ENCODE measurements around the gene XPR1. TPM values are rescaled to one million over a fixed set of nuclear protein-coding genes. Genes with fewer than 3 reads are reported as not detected.
"Not testable (repeated sequence)": the region's sequence is repeated elsewhere in the genome, so short reads cannot be mapped to it uniquely, and the experiment has no call there.

Gene XPR1
- total RNA-seq, 1 donor from 2014 or later: 15.8 TPM

GRCh38 chr1:180642781-180643180, 11.0 kb downstream of the XPR1 start:
- no peak for DNase-seq (ENCODE audit: low spot score)

- DNase-seq (ENCODE audit: low spot score): no peak
These were observed 11.9 kb downstream of the XPR1 start for GRCh38 chr1:180643693-180644092.

- DNase-seq (ENCODE audit: low spot score): no peak
These were observed 12.8 kb downstream of the XPR1 start for GRCh38 chr1:180644526-180645192.

GRCh38 chr1:180645261-180645660, 13.4 kb downstream of the XPR1 start:
- not testable (repeated sequence) for DNase-seq (ENCODE audit: low spot score)

GRCh38 chr1:180646093-180646492, 14.3 kb downstream of the XPR1 start:
- no peak for DNase-seq (ENCODE audit: low spot score)

- DNase-seq (ENCODE audit: low spot score): no peak
These were observed 14.7 kb downstream of the XPR1 start for GRCh38 chr1:180646547-180646946.

- DNase-seq (ENCODE audit: low spot score): no peak
These were observed 21.0 kb downstream of the XPR1 start for GRCh38 chr1:180652792-180653191.

DNA sequence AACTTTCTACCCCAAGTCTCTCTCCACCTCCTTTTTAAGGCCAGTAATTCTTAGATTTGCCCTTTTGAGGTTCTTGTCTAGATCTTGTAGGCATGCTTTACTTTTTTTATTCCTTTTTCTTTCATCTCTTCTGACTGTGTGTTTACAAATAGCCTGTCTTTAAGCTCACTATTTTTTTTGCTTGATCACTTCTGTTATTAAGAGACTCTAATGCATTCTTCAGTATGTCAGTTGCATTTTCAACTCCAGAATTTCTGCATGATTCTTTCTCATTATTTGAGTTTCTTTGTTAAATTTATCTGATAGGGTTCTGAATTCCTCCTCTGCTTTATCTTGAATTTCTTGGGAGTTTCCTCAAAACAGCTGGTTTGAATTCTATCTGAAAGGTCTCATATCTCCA, 30.9 kb downstream of the XPR1 start:
- DNase-seq (ENCODE audit: low spot score): no peak

DNA sequence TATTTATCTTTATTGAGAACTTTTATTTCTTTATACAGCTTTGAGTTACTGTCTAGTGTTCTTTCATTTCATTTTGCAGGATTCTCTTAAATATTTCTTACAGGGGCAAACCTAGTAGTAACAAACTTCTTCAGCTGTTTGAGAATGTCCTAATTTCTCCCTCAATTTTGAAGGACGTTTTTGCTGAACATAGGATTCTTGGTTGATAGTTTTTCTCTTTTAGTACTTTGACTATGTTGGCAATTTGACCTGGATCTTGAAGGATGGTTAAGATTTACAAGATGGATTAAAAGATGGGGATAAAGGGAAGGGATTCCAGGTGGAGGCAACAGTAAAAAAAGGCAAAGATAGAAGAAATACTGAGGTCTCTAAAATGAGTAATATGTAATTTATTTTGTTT, 38.9 kb downstream of the XPR1 start:
- no peak for DNase-seq (ENCODE audit: low spot score)

DNA sequence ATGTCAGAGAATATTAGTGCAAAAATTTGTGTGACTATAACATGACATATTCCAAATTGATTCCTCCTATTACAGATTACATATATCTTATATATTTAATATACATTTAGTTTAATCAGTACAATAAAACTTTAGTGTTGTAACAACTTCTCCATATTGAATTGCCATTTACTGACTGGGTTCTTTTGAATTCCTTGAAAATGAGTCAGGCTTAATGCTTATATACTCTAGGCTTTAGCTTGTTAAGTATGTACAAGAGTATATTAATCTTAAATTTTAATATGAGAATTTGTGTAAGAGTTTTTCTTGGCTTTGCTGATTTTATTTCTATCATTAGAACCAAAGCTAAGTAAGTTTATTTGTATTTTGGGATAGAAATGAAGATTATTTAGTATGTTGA, 40.3 kb downstream of the XPR1 start:
- DNase-seq (ENCODE audit: low spot score): no peak

GRCh38 chr1:180672505-180672904, 40.7 kb downstream of the XPR1 start:
- DNase-seq (ENCODE audit: low spot score): no peak

DNA sequence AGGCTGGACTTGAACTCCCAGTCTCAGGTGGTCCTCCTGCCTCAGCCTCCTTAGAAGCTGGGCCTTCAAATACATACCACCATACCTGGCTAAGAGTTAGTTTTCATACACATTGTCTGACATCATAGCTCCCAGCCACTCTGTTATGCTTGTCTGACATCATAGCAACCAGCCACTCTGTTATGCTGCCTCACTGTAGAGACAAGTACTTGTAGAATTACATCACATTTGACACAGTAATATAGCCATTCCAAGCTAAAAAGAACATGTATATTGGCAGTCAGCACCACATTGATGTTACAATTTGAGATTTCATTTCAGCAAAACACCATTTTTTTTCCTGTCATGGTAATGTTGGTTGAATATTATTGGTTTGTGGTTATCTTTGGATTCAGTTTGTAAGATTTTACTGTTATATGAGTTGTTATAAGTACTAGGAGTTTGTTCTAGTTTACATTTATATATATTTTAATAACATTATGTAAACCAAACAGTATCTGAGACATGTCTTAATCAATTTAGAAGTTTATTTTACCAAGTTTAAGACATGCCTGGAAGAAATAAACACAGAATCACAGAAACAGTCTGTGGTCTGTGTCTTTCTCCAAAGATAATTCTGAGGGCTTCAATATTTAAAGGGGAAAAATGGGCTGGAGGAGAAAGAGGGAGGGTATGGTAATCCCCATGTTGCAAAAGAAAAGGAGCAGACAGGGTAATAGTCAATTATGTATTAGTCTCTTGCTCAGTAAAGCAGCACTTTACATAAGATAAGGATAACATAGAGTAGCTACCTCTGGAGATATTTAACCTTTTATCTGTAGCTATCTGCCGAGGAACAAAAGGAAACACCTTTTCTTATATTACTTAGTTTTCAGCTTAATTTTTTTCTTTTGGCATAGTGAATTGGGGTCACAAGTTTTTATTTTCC, 43.0 kb downstream of the XPR1 start:
- no peak for DNase-seq (ENCODE audit: low spot score)

DNA sequence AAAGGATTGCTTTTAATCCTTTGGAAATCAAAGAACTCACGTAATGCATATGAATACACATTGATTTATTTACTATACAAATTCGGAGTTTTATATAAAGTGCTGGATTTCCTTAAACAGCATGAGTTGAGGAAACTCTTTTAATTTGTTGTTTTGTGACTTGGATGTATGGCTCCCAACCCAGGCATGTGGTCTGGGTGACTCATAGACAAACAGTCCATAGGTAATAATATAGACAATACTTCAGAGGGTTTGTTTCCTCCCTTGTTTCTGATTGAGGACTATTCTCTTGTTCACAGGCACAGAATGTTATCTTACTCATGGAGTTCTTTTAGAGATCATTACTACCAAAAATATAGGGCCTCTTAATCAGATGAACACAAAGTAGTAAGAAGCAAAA, 43.8 kb downstream of the XPR1 start:
- DNase-seq (ENCODE audit: low spot score): no peak

DNA sequence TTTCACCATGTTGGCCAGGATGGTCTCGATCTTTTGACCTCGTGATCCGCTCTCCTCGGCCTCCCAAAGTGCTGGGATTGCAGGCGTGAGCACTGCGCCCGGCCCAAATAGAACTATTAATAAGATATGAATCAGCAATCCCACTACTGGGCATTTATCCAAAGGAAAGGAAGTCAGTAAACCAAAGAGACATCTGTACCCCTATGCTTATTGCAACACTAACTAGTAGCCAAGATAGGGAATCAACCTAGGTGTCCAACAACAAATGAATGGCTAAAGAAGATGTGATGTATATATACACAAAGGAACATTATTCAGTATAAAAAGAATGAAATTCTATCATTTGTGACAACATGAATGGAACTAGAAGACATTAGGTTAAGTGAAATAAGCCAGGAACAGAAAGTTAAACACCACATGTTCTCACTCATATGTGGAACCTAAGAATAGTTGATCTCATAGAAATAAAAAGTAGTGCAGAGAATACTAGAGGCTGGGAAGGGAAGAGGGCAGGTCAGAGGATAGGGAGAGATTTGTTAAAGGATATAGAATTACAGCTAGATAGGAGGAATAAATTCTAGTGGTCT, 48.8 kb downstream of the XPR1 start:
- no peak for DNase-seq (ENCODE audit: low spot score)

- DNase-seq (ENCODE audit: low spot score): not testable (repeated sequence)
These were observed 51.3 kb downstream of the XPR1 start for GRCh38 chr1:180683117-180683516.

GRCh38 chr1:180691322-180691913, 59.6 kb downstream of the XPR1 start:
- no peak for DNase-seq (ENCODE audit: low spot score)

GRCh38 chr1:180693564-180694244, 61.9 kb downstream of the XPR1 start:
- DNase-seq (ENCODE audit: low spot score): no peak

DNA sequence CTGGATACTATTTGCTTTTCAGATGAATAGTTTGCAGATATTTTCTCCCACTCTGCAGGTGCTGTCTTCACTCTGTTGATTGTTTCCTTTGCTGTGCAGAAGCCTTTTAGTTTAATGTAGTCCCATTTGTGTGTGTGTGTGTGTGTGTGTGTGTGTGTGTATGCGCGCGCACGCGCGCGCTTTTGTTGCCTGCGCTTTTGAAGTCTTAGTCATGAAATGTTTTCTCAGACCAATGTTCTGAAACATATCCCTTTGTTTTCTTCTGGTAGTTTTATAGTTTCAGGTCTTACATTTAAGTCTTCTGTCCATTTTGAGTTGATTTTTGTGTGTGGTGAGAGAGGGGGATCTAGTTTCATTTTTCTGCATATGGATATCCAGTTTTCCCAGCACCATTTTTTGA, 63.5 kb downstream of the XPR1 start:
- DNase-seq (ENCODE audit: low spot score): no peak

DNA sequence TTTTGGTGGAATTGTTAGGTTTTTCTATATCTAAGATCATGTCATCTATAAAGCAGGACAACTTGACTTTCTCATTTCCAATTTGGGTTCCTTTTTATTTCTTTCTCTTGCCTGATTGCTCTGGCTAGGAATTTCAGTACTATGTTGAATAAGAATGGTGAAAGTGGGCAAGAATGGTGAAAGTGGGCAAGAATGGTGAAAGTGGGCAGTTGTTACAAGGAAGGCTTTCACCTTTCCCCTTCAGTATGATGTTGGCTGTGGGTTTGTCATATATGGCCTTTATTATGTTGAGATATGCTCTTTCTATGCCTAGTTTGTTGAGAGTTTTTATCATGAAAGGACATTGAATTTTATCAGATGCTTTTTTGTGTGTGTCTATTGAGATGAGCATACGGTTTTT, 64.5 kb downstream of the XPR1 start:
- no peak for DNase-seq (ENCODE audit: low spot score)

- DNase-seq (ENCODE audit: low spot score): no peak
These were observed 66.8 kb downstream of the XPR1 start for GRCh38 chr1:180698580-180698979.

DNA sequence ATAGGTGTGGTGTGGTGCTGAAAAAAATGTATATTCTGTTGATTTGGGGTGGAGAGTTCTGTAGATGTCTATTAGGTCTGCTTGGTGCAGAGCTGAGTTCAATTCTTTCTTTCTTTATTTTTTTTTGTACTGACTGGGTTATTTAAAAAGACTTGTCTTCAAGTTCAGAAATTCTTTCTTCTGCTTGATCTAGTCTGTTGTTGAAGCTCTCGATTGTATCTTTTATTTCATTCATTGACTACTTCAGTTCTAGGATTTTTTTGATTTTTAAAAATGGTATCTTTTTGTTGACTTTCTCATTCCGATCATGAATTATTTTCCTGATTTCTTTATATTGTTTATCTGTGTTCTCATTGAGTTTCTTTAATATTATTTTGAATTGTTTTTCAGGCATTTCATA, 70.6 kb downstream of the XPR1 start:
- DNase-seq (ENCODE audit: low spot score): not testable (repeated sequence)
